Activated CD4-positive, CD25-positive, alpha-beta regulatory T cell treated with anti-CD3 and anti-CD28 coated beads, Interleukin-2, amount 50 U/mL, for 16 hours (primary cell): Measurements from ENCODE around the gene VMP1.

Source experiments
- DNase-seq: peaks from one replicate; pipeline ENCODE4 v3.0.0-alpha.2; 2020; ENCODE audit warnings: low read depth, low spot score

Gene VMP1

GRCh38 chr17:59707149-59707970, at the start of gene VMP1, which contains the start of gene PTRH2:
VMP1 (plus strand) TSS chr17:59707654; CDS start chr17:59731447, 23,793 bp downstream.
PTRH2 (minus strand) TSS chr17:59707430; CDS start chr17:59697978, 9,452 bp downstream.
- peak; percentile 84 for DNase-seq

- no peak for DNase-seq
These were observed 41.2 kb upstream of the VMP1 start for GRCh38 chr17:59666235-59666634.

GRCh38 chr17:59668816-59669215, 38.6 kb upstream of the VMP1 start:
- no peak for DNase-seq

- no peak for DNase-seq
These were observed 38.0 kb upstream of the VMP1 start for GRCh38 chr17:59669411-59669810.

- no peak for DNase-seq
These were observed 37.5 kb upstream of the VMP1 start for GRCh38 chr17:59669944-59670343.

GRCh38 chr17:59671386-59671785, 36.1 kb upstream of the VMP1 start:
- no peak for DNase-seq

GRCh38 chr17:59675231-59675630, 32.2 kb upstream of the VMP1 start:
- no peak for DNase-seq

- no peak for DNase-seq
These were observed 30.7 kb upstream of the VMP1 start for GRCh38 chr17:59676716-59677115.

- no peak for DNase-seq
These were observed 28.5 kb upstream of the VMP1 start for GRCh38 chr17:59678918-59679317.

- no peak for DNase-seq
These were observed 27.1 kb upstream of the VMP1 start for GRCh38 chr17:59680314-59680713.

GRCh38 chr17:59683283-59683682, 24.2 kb upstream of the VMP1 start:
- no peak for DNase-seq

- DNase-seq = no peak
These were observed 22.5 kb upstream of the VMP1 start for GRCh38 chr17:59684967-59685366.

GRCh38 chr17:59688008-59688407, 19.4 kb upstream of the VMP1 start:
- DNase-seq = no peak

GRCh38 chr17:59688496-59688895, 19.0 kb upstream of the VMP1 start:
- no peak for DNase-seq

- DNase-seq = no peak
These were observed 13.9 kb upstream of the VMP1 start for GRCh38 chr17:59693582-59693981.

- no peak for DNase-seq
These were observed 13.1 kb upstream of the VMP1 start for GRCh38 chr17:59694344-59694743.

GRCh38 chr17:59695945-59696681, 11.3 kb upstream of the VMP1 start:
- no peak for DNase-seq

- DNase-seq = no peak
These were observed 10.7 kb upstream of the VMP1 start for GRCh38 chr17:59696682-59697277.

- DNase-seq = no peak
These were observed 9.3 kb upstream of the VMP1 start for GRCh38 chr17:59698143-59698542.

GRCh38 chr17:59699218-59699617, 8.2 kb upstream of the VMP1 start:
- DNase-seq = no peak

- DNase-seq = no peak
These were observed 7.7 kb upstream of the VMP1 start for GRCh38 chr17:59699786-59700185.

GRCh38 chr17:59702304-59702703, 5.2 kb upstream of the VMP1 start:
- DNase-seq = no peak
